GM12892 (cell line): ENCODE data around the gene STK33.

Experiments
- POLR2A ChIP-seq: IDR thresholded peaks from 2 replicates; pipeline ENCODE4 v1.6.1; 2011; ENCODE audit warnings: low read depth, low read length, control low read depth
- POLR2AphosphoS5 ChIP-seq: IDR thresholded peaks from 2 replicates; pipeline ENCODE4 v1.6.1; 2011; ENCODE audit warnings: low read depth, low read length, control low read depth
- TAF1 ChIP-seq: IDR thresholded peaks from 2 replicates; pipeline ENCODE4 v1.6.1; 2011; ENCODE audit warnings: low read depth, mild to moderate bottlenecking, control low read depth, low read length, borderline replicate concordance

- TF ChIP-seq TAF1, result no peak
- no peak for TF ChIP-seq POLR2AphosphoS5
- TF ChIP-seq POLR2A, result no peak
Observed at GRCh38 chr11:8584511-8584910, 9.5 kb downstream of the STK33 start.
